Right ventricle myocardium inferior (tissue), 1 donor: Measurements from ENCODE around the gene RCCD1. TPM values are rescaled to one million over a fixed set of nuclear protein-coding genes. Genes with fewer than 3 reads are reported as not detected.
"Not testable (repeated sequence)": the region's sequence is repeated elsewhere in the genome, so short reads cannot be mapped to it uniquely, and the experiment has no call there.

Source experiments
- ATAC-seq: fragments of 200-7000 bp; cut with Tn5 transposase; one replicate; pipeline ENCODE4 v1.9.1; 2020; ENCODE audit warnings: mild to moderate bottlenecking, moderate library complexity
- DNase-seq: peaks from one replicate; pipeline ENCODE4 v3.0.0; 2021; ENCODE audit errors: missing footprints
- intact Hi-C: fragments of 100-400 bp; cut with DNase I; formaldehyde crosslinking; loops from one replicate; pipeline ENCODE4 v1.11.0; 2022
- long read RNA-seq: library from polyadenylated mRNA; unstranded; transcript quantifications from one replicate; pipeline ENCODE4 v2.0.0, GENCODE V29; 2021
- total RNA-seq: library from RNA; stranded (reverse); fragmentation: NEBNext Ultra II Directional; extraction: Animal tissue kit (Norgen Biotek cat#: 25700); gene quantifications from one replicate; pipeline ENCODE4 v1.2.1, GENCODE V29; 2021
- donor health status: DM: no; HTN: yes; CAD: no; lungs with severe emphysema.

RCCD1 gene
- total RNA-seq = 9.0 TPM
- long read RNA-seq, transcript RCCD1-201 (8 exons, 2,689 nt) = major isoform, 6 of 20 reads
- long read RNA-seq, partial matches to known transcripts = 13 of 20 reads
- long read RNA-seq, other reads (novel, unspliced or antisense) = 1 of 20 reads

DNA sequence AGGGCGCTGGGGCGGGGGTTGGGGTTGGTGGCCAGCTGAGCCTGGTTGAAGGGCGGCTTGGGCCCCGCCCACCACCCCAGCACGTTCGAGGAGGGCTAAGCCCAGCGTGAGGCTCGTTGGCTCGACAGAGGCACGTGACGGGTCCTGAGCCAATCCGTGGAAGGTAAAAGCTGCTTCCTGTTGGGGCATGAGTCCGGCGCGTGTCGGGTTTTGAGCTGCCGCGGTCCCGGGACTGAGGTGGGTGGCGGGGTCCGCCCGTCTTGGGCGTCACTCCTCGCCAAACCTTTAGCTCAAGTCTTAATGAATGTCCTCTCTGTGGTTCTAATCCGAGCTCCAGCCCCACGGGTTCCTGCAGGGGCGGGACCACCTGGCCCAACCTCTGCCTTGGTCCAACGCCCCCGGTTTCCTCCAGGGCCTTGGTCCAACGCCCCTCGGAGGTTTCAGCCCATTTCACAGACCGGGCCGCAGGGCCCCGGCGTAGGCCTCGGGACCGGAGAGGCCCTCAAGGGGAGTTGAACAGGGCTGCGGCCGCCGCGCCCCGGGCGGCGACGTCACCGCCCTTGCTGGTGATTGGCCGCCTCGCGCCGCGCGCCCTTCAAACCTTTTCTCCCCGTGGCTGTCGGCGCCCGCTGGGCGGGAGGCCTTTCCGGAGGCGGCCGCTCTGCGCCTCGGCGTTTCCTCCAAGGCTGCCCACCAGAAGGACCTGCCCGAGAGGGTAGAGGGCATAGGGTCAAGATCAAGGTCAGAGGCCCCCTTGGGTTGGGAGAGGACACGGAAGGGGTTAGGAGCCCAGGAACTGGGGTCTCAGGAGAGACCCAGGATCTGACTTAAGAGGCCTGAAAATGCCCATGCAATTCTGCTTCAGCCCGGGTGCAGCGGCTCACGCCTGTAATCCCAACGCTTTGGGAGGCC is at the start of gene RCCD1:
Gene RCCD1 (plus strand): TSS at position 173 of the 912 bp plus-strand sequence. CDS start 1,851 bp downstream, outside the sequence.
- intact Hi-C loops = loop anchor here (5.0 to 10.0 kb wide), 3 partner anchors 37 to 317 kb away; partner anchors contain the start of genes PRC1 and VPS33B
- ATAC-seq (peak; percentile 93), DNase-seq (peak; percentile 98)

GRCh38 chr15:90905306-90906180 is 49.1 kb upstream of the RCCD1 start:
- ATAC-seq = no peak
- intact Hi-C loops = no loop called here

GRCh38 chr15:90906181-90906849 is 48.4 kb upstream of the RCCD1 start:
- no peak for ATAC-seq

More at GRCh38 chr15:90905306-90906180, 49.1 kb upstream of the RCCD1 start:
- no peak for DNase-seq

DNA sequence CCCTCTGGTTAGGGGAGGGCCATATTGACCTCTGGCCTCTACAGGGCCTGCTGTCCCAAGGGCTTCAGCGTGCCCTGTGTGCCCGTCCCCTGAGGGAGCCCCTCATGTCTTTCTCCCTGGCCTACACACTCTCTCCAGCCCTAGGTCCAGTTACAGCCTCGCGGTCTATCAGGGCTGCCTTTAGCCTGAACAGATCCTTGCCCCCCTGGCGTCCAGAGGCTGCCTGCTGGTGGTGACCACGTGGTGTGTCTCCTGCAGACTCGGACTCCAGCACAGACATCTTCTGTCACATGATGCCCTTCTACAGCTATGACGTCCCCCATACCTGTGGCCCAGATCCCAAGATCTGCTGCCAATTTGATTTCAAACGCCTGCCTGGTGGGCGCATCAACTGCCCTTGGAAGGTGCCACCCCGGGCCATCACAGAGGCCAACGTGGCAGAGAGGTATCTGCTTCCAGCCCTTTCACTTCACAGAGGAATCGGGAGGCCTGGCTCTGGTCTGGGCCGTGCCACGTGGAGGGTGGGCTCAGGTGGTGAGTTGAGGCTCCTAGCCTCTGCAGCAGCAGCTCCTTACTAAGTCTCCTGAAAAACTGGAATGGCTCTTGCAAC is 47.5 kb upstream of the RCCD1 start:
- intact Hi-C loops = no loop called here
- ATAC-seq = no peak
- DNase-seq = peak; percentile 53

More at GRCh38 chr15:90906181-90906849, 48.4 kb upstream of the RCCD1 start:
- intact Hi-C loops = no loop called here
- peak; percentile 55 for DNase-seq

GRCh38 chr15:90907838-90908507 is 46.7 kb upstream of the RCCD1 start:
- DNase-seq (no peak), ATAC-seq (peak; percentile 47)
- intact Hi-C loops = no loop called here

- DNase-seq, intact Hi-C loops: not testable (repeated sequence)
Measured at GRCh38 chr15:90909449-90909848, 45.2 kb upstream of the RCCD1 start.

DNA sequence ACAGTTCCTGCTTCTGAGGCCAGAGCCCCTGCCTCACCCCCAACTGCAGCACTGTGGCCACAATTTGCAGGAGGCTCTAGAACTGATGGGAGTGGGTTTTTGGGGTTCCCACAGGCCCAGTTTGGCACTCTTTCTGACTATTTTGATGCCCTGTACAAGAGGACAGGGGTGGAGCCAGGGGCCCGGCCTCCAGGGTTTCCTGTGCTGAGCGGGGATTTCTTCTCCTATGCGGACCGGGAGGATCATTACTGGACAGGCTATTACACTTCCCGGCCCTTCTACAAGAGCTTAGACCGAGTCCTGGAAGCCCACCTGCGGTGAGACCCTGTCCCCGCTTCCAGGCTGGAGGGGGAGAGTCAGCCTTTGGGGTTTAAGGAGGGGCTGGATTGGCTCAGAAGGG is 44.7 kb upstream of the RCCD1 start:
- intact Hi-C loops = no loop called here
- DNase-seq = no peak
- no peak for ATAC-seq

More at GRCh38 chr15:90909449-90909848, 45.2 kb upstream of the RCCD1 start:
- not testable (repeated sequence) for ATAC-seq

GRCh38 chr15:90910441-90911301 is 44.0 kb upstream of the RCCD1 start:
- ATAC-seq (no peak), DNase-seq (no peak)
- intact Hi-C loops = no loop called here

DNA sequence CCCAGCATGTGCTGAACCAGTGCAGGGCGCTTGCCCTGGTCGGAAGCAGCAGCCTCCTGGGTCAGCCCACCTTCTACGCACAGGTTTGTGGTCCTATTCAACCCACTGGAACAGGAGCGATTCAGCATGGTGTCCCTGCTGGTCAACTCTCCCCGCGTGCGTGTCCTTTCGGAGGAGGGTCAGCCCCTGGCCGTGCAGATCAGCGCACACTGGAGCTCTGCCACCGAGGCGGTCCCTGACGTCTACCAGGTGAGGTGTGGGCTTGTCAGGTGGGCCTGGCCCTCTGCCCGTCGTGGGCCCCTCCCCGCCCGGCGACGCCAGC is 43.4 kb upstream of the RCCD1 start:
- ATAC-seq (no peak), DNase-seq (no peak)
- intact Hi-C loops = no loop called here

GRCh38 chr15:90911906-90912769 is 42.5 kb upstream of the RCCD1 start:
- intact Hi-C loops = no loop called here
- DNase-seq (no peak), ATAC-seq (no peak)

GRCh38 chr15:90912770-90913075 is 42.0 kb upstream of the RCCD1 start:
- ATAC-seq (no peak), DNase-seq (no peak)
- intact Hi-C loops = no loop called here

- intact Hi-C loops = no loop called here
- ATAC-seq = no peak
- DNase-seq = no peak
Measured at GRCh38 chr15:90913398-90913944, 41.2 kb upstream of the RCCD1 start.

- ATAC-seq (no peak), DNase-seq (no peak)
- intact Hi-C loops = no loop called here
Measured at GRCh38 chr15:90914305-90915080, 40.2 kb upstream of the RCCD1 start.

- ATAC-seq (no peak), DNase-seq (no peak)
Measured at GRCh38 chr15:90915216-90915807, 39.4 kb upstream of the RCCD1 start.

More at GRCh38 chr15:90915216-90915807, 39.4 kb upstream of the RCCD1 start:
- intact Hi-C loops = no loop called here
